GM21447 (cell line): ENCODE measurements around the gene SLC40A1.

ENCODE experiments used
- ATAC-seq: cut with Tn5 transposase; IDR thresholded peaks from one replicate; pipeline ENCODE4 v1.9.1; 2021; ENCODE audit not compliant: unreplicated experiment

The SLC40A1 gene

GRCh38 chr2:189543367-189543766, 37.2 kb downstream of the SLC40A1 start:
- ATAC-seq: no peak

- ATAC-seq: no peak
Measured at GRCh38 chr2:189542145-189542882, 38.3 kb downstream of the SLC40A1 start.

DNA sequence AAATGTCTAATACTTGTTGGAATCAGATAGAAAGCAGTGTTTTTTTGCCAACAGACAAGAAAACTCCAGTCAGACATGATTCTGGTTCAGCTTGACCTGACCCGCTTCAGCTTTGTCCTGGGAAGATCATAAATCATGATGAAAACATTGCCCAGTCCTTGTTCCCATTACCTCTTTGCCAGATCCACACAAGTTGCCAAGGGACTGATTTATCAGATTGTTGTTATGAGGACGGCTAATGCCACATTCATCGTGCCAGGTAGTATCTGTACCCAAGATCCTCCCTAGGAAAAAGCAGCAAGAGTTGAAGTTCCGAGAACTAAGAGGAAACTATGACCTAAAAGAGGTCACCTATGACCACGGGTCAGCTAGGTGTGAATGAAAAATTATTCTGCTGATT, 39.0 kb downstream of the SLC40A1 start:
- ATAC-seq: no peak

- no peak for ATAC-seq
Measured at GRCh38 chr2:189540551-189540950, 40.0 kb downstream of the SLC40A1 start.

GRCh38 chr2:189538402-189538801, 42.2 kb downstream of the SLC40A1 start:
- no peak for ATAC-seq

GRCh38 chr2:189536830-189537229, 43.8 kb downstream of the SLC40A1 start:
- no peak for ATAC-seq

- no peak for ATAC-seq
Measured at GRCh38 chr2:189534854-189535832, 45.4 kb downstream of the SLC40A1 start.

DNA sequence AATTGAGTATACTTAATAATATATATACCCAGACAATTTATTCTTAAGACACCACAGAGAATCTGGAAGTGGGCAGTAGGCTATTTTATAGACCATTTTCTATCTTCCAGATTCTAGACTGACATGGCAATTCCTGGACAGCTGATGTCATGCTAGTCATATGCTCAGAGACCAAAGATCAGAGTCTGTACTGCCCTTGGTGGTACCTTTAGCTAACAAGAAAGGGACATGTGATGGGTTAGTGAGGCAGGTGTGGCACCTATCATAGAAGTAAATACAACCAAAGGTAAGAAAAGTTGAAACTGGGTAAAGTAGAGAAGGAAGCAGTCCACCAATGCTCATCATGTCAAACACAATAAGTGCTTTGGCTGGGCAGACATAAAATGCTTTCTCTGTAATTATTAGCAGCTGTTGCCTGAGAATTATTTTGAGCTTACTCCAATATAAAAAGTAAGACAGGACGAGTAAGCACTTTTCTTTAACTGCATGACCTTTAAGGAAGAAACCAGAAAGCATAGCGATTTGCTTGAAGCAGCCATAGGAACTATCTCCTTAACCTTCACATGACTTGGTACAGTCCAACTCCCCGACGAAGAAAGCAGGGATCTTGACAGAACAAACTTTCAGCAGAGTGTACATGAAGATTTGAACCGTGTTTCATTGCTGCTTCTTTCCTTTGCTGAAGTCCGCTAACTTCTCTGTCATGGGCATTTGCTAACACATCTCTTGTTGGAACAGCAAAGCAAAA, 47.1 kb downstream of the SLC40A1 start:
- no peak for ATAC-seq

GRCh38 chr2:189530965-189531637, 49.5 kb downstream of the SLC40A1 start:
- no peak for ATAC-seq

- ATAC-seq: no peak
Measured at GRCh38 chr2:189528617-189529016, 52.0 kb downstream of the SLC40A1 start.

DNA sequence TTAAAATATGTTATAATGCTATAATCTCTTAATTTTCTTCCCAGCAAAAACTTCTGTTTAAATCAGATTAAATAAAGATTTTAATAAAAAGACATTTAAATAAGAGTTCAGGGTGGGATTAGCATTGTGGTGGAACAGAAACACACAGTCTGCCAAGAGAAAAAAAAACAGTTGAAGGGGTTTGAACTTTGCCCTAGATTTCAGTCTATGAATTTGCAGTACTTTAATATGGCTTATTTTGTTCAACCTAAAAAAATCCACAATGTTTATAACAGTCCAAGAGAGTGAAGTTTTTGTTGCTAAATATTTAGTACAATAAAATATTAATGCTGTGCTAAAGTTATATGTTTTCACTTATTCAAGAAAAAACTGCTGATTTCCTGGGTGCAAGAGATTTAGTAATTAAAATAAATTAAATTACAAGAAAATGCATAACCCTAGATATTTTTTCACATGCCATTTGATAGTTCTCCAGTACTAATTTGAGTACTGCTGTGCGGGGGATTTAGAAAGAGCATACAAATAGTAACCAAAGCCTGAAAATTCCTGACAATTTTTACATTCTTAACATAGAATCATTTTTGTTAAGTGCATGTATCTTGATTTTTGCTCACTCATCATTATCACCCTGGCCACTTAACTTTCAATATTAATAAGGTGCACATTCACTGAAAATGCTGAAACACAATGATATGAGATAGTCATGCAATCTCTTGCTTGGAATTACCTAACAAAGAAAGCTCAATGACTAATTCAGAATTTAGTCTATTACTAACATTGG, 52.6 kb downstream of the SLC40A1 start:
- ATAC-seq: no peak

DNA sequence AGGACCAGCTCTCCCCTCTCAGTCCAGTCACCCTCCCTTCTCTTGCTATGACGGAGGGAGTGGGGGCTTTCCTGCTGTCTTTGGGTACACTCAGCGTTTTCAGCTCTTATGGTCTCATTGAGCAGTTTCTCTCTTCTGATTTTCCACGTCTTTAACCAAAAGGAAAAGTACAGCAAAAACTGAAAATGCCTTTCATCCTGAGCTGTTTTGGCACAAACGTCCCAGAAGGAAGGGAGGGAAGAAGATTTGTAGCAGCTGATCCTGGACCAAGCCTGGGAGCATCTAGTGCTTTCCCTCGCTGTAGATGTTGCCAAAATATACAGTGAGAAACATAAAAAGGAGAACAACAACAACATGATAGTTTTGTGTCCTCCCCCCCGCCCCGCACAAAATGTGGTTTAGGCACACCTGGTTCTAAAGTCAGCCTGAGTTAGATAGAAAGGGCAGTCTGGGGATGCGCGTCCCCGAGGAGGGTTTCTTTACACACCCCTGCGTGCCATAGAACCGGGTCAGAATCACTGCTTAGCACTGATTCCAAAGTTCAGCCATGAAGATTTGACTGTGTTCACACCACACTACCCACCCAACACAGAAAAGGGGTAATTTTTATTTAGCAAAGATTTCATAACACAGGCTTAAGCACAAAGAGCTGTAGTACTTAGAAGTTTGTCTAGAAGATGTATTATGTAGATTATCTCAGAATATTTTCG, 53.4 kb downstream of the SLC40A1 start:
- ATAC-seq: no peak

- ATAC-seq: no peak
Measured at GRCh38 chr2:189526241-189526640, 54.3 kb downstream of the SLC40A1 start.

GRCh38 chr2:189524746-189525145, 55.8 kb downstream of the SLC40A1 start:
- ATAC-seq: no peak

- ATAC-seq: no peak
Measured at GRCh38 chr2:189522435-189523151, 58.0 kb downstream of the SLC40A1 start.

GRCh38 chr2:189521699-189522434, 58.7 kb downstream of the SLC40A1 start:
- ATAC-seq: no peak

GRCh38 chr2:189519631-189520387, 60.8 kb downstream of the SLC40A1 start:
- no peak for ATAC-seq
